ENCODE measurements around the gene TMEM17. TPM values are rescaled to one million over a fixed set of nuclear protein-coding genes. Genes with fewer than 3 reads are reported as not detected.

TMEM17 gene
- polyA plus RNA-seq, 3 donors, result 0.08 to 0.26 (median 0.10) TPM

GRCh38 chr2:62459106-62459505 is 46.9 kb downstream of the TMEM17 start:
- Histone ChIP-seq H3K27ac (ENCODE audit: low read depth in 1 of 2, low read length in 2 of 2) (no peak overlapping the region), H3K9me3 (replicated peaks in 1 of 2; ENCODE audit: control insufficient read depth in 1 of 2, insufficient read depth in 1 of 2, low read length in 2 of 2) (no peaks in the 10 kb centered on the region), H3K9ac (ENCODE audit: insufficient read depth, low read length, poor library complexity, severe bottlenecking) (no peak overlapping the region), H3K4me3 (replicated peaks in 1 of 3; ENCODE audit: low read depth in 2 of 3, low read length in 3 of 3) (no peak overlapping the region), H3K36me3 (replicated peaks in 1 of 2; ENCODE audit: control insufficient read depth in 1 of 2, insufficient read depth in 2 of 2, low read length in 2 of 2) (no peaks in the 10 kb centered on the region), H3K4me2 (replicated peaks; ENCODE audit: extremely low read depth, low read length, poor library complexity, severe bottlenecking) (no peak overlapping the region), H3K27me3 (ENCODE audit: control insufficient read depth in 2 of 2, insufficient read depth in 2 of 2, low read length in 2 of 2) (no peaks in the 10 kb centered on the region), H3K79me2 (ENCODE audit: insufficient read depth, low read length) (no peaks in the 10 kb centered on the region), H4K20me1 (ENCODE audit: insufficient read depth, low read length) (no peaks in the 10 kb centered on the region), H2AFZ (ENCODE audit: insufficient read depth, low read depth, low read length, poor library complexity, severe bottlenecking) (no peak overlapping the region), H3K4me1 (ENCODE audit: control insufficient read depth in 1 of 2, insufficient read depth in 2 of 2, low read length in 2 of 2) (peaks cover 8 to 13% of the 10 kb centered on the region in 2 donors)
- intact Hi-C loops (cut with micrococcal nuclease), result loop anchor here (5.0 kb wide), 2 partner anchors 318 to 1403 kb away; no protein-coding TSS in a partner anchor
- no peaks in the 10 kb centered on the region for H3K9me3 Mint-ChIP-seq
- H3K4me1 Mint-ChIP-seq, result peaks cover 10% of the 10 kb centered on the region
- no peak overlapping the region for H3K27ac Mint-ChIP-seq
- peaks cover 4 to 17% (median 5%) of the 10 kb centered on the region in 3 donors for H3K27me3 Mint-ChIP-seq (ENCODE audit: low read depth in 3 of 3)
- DNase-seq, result no peak
- WGBS (ENCODE audit: insufficient coverage), result 95% methylated on average over 2 of the region's 3 CpGs
- H3K36me3 Mint-ChIP-seq, result no peaks in the 10 kb centered on the region
- no peak overlapping the region for H3K4me3 Mint-ChIP-seq
- TF ChIP-seq, protein P1, sequence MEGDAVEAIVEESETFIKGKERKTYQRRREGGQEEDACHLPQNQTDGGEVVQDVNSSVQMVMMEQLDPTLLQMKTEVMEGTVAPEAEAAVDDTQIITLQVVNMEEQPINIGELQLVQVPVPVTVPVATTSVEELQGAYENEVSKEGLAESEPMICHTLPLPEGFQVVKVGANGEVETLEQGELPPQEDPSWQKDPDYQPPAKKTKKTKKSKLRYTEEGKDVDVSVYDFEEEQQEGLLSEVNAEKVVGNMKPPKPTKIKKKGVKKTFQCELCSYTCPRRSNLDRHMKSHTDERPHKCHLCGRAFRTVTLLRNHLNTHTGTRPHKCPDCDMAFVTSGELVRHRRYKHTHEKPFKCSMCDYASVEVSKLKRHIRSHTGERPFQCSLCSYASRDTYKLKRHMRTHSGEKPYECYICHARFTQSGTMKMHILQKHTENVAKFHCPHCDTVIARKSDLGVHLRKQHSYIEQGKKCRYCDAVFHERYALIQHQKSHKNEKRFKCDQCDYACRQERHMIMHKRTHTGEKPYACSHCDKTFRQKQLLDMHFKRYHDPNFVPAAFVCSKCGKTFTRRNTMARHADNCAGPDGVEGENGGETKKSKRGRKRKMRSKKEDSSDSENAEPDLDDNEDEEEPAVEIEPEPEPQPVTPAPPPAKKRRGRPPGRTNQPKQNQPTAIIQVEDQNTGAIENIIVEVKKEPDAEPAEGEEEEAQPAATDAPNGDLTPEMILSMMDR (IDR thresholded peaks at IDR 0.05), result no peak

- WGBS (ENCODE audit: insufficient coverage), result 100% methylated on average over 4 of the region's 6 CpGs
- no peaks in the 10 kb centered on the region for H3K36me3 ChIP-seq (replicated peaks in 1 of 2; ENCODE audit: control insufficient read depth in 1 of 2, insufficient read depth in 2 of 2, low read length in 2 of 2)
- Mint-ChIP-seq H3K36me3 (no peaks in the 10 kb centered on the region), H3K27me3 (ENCODE audit: low read depth in 3 of 3) (peaks cover 4 to 17% (median 5%) of the 10 kb centered on the region in 3 donors), H3K9me3 (no peaks in the 10 kb centered on the region), H3K4me1 (peaks cover 10% of the 10 kb centered on the region), H3K27ac (no peak overlapping the region), H3K4me3 (no peak overlapping the region)
- no peak overlapping the region for H3K4me3 ChIP-seq (replicated peaks in 1 of 3; ENCODE audit: low read depth in 2 of 3, low read length in 3 of 3)
- TF ChIP-seq, protein P1 (IDR thresholded peaks at IDR 0.05), result no peak
- DNase-seq, result no peak
- no peak overlapping the region for H3K4me2 ChIP-seq (replicated peaks; ENCODE audit: extremely low read depth, low read length, poor library complexity, severe bottlenecking)
- no peaks in the 10 kb centered on the region for H4K20me1 ChIP-seq (ENCODE audit: insufficient read depth, low read length)
- no peak overlapping the region for H3K9ac ChIP-seq (ENCODE audit: insufficient read depth, low read length, poor library complexity, severe bottlenecking)
- no peaks in the 10 kb centered on the region for H3K9me3 ChIP-seq (replicated peaks in 1 of 2; ENCODE audit: control insufficient read depth in 1 of 2, insufficient read depth in 1 of 2, low read length in 2 of 2)
- peaks cover 8 to 13% of the 10 kb centered on the region in 2 donors for H3K4me1 ChIP-seq (ENCODE audit: control insufficient read depth in 1 of 2, insufficient read depth in 2 of 2, low read length in 2 of 2)
- H3K27me3 ChIP-seq (ENCODE audit: control insufficient read depth in 2 of 2, insufficient read depth in 2 of 2, low read length in 2 of 2), result no peaks in the 10 kb centered on the region
- no peak overlapping the region for H3K27ac ChIP-seq (ENCODE audit: low read depth in 1 of 2, low read length in 2 of 2)
- H2AFZ ChIP-seq (ENCODE audit: insufficient read depth, low read depth, low read length, poor library complexity, severe bottlenecking), result no peak overlapping the region
- intact Hi-C loops (cut with micrococcal nuclease), result loop anchor here (5.0 kb wide), 2 partner anchors 319 to 1404 kb away; no protein-coding TSS in a partner anchor
- no peaks in the 10 kb centered on the region for H3K79me2 ChIP-seq (ENCODE audit: insufficient read depth, low read length)
Measured at GRCh38 chr2:62458671-62459081, 47.3 kb downstream of the TMEM17 start.

Measured in CD14-positive monocyte (primary cell).